Kidney epithelial cell (primary cell): ENCODE data around the gene KIF6. TPM values are rescaled to one million over a fixed set of nuclear protein-coding genes. Genes with fewer than 3 reads are reported as not detected.
"Not testable (repeated sequence)": the region's sequence is repeated elsewhere in the genome, so short reads cannot be mapped to it uniquely, and the experiment has no call there.

Source experiments
- DNase-seq: peaks from one replicate; pipeline ENCODE4 v3.0.0-alpha.2; 2010; ENCODE audit warnings: low read depth
- H3K27me3 ChIP-seq: 2 replicates; pipeline ENCODE4 v1.6.0; 2011; ENCODE audit warnings: low read length; ENCODE audit not compliant: control insufficient read depth, insufficient read depth
- H3K36me3 ChIP-seq: 2 replicates; pipeline ENCODE4 v1.5.1; 2011; ENCODE audit warnings: low read length; ENCODE audit not compliant: control insufficient read depth, insufficient read depth
- H3K4me3 ChIP-seq: 2 replicates; pipeline ENCODE4 v1.5.1; 2011; ENCODE audit warnings: low read depth, mild to moderate bottlenecking, control low read depth, low read length
- total RNA-seq: library from RNA; depleted of rRNA; stranded (reverse); fragments of >200 nt; gene quantifications from 2 replicates; pipeline ENCODE4 v1.2.3, GENCODE V29; 2015
- TF ChIP-seq, protein P1 (sequence below): IDR thresholded peaks from 2 replicates; pipeline ENCODE4 v1.5.1; 2011; ENCODE audit warnings: mild to moderate bottlenecking, moderate library complexity, low read length, control low read depth, inconsistent platforms; ENCODE audit not compliant: insufficient read depth, poor library complexity, severe bottlenecking

KIF6 gene
- total RNA-seq, 1 donor from 2014 or later, result 0.33 TPM

DNA sequence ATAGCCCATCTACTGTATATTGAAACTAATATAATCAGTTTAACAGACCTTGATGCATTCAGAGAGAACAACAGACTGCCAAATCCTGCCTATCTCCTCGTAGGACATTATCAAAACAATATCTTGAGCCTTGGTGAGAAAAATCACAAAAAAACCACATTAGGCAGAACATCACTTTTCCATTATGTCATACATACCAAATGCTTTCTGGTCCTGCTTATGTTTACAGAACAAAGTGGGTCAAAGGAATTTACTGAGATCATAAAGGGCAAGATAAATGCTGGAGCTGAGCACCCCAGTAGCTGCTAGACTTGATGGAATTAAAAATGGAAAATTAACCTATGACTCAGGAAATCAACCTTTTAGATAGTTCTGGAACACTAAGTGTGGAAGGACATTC is 207.5 kb downstream of the KIF6 start:
- Histone ChIP-seq H3K36me3 (no peaks in the 10 kb centered on the region), H3K27me3 (no peaks in the 10 kb centered on the region), H3K4me3 (no peak overlapping the region)
- DNase-seq, result no peak
- TF ChIP-seq, protein P1, sequence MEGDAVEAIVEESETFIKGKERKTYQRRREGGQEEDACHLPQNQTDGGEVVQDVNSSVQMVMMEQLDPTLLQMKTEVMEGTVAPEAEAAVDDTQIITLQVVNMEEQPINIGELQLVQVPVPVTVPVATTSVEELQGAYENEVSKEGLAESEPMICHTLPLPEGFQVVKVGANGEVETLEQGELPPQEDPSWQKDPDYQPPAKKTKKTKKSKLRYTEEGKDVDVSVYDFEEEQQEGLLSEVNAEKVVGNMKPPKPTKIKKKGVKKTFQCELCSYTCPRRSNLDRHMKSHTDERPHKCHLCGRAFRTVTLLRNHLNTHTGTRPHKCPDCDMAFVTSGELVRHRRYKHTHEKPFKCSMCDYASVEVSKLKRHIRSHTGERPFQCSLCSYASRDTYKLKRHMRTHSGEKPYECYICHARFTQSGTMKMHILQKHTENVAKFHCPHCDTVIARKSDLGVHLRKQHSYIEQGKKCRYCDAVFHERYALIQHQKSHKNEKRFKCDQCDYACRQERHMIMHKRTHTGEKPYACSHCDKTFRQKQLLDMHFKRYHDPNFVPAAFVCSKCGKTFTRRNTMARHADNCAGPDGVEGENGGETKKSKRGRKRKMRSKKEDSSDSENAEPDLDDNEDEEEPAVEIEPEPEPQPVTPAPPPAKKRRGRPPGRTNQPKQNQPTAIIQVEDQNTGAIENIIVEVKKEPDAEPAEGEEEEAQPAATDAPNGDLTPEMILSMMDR, result no peak

DNA sequence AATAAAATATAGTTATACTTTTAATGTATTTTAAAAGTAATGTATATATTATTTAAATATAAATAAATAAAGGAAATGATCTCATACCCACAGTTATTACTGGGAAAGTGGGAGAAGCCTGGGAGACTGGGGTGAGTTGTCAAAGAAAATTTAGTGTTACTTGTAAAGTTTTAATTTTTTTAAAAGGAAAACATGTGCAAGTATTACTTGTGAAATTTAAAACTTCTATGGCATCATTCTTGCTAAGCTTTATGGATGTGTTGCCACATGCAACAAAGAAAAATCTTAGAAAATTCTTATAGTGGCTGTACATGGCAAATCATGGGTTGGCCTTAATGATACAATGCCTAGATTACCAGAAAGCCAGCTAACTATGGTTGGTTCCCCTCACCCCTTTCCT is 208.7 kb downstream of the KIF6 start:
- DNase-seq, result no peak
- TF ChIP-seq, protein P1, result no peak
- H3K4me3 ChIP-seq, result no peak overlapping the region
- H3K36me3 ChIP-seq, result no peaks in the 10 kb centered on the region
- no peaks in the 10 kb centered on the region for H3K27me3 ChIP-seq

DNA sequence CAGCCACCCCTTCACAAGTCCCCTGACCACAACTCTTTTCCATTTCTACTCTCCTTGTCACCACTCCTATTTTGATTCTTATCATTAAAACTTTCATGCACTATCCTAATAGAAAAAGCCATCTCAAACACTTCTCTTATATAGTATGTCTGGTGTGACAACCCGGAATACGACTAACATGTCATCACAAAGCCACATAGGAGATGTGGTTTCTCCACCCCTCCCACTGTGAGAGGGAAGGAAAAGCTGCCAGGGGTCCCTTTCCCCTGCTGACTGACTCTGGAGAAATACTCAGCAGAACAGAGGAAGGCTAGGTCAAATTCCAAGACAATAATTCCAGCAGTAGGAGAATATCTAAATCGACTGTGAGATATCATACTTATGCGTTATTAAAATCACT is 209.7 kb downstream of the KIF6 start:
- DNase-seq, result no peak
- no peaks in the 10 kb centered on the region for H3K27me3 ChIP-seq
- TF ChIP-seq, protein P1, result no peak
- H3K36me3 ChIP-seq, result no peaks in the 10 kb centered on the region
- no peak overlapping the region for H3K4me3 ChIP-seq

DNA sequence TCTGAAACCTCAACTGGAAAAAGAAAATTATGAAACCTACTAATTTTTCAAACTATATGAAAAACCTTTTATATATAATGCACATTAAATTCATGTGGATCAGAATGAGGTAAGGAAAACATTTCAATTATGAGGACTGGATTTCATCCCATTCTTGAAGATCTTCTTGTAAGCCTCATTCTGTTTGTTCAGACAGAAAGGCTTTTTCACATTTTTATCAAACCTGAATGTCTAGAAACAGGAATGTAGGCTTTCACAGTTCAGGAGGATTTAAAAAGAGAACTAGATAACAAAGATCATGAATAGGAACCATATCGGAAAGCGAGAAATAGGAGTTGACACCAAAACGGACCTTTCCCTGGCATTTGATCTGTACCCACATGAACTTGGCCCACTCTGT is 210.2 kb downstream of the KIF6 start:
- Histone ChIP-seq H3K36me3 (no peaks in the 10 kb centered on the region), H3K27me3 (no peaks in the 10 kb centered on the region), H3K4me3 (no peak overlapping the region)
- no peak for DNase-seq
- TF ChIP-seq, protein P1, result no peak

DNA sequence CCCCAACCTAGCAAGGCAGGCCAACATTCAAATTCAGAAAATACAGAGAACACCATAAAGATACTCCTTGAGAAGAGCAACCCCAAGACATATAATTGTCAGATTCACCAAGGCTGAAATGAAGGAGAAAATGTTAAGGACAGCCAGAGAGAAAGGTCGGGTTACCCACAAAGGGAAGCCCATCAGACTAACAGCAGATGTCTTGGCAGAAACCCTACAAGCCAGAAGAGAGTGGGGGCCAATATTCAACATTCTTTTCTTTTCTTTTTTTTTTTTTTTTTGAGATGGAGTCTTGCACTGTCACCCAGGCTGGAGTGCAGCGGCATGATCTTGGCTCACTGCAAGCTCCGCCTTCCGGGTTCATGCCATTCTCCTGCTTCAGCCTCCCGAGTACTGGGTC is 215.4 kb downstream of the KIF6 start:
- H3K27me3 ChIP-seq, H3K4me3 ChIP-seq, DNase-seq, H3K36me3 ChIP-seq: not testable (repeated sequence)

DNA sequence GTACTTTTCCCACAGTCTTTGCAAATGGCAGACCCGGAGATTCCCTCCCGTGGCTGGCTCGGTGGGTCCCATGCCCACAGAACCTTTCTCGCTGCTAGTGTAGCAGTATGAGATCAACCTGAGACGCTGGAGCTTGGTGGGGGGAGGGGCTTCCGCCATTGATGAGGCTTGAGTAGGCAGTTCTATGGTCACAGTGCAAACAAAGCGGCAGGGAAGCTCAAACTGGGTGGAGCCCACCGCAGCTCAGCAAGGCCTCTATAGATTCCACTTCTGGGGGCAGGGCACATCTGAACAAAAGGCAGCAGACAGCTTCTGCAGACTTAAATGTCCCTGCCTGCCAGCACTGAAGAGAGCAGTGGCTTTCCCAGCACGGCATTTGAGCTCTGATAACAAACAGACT is 216.7 kb downstream of the KIF6 start:
- Histone ChIP-seq H3K27me3 (no peaks in the 10 kb centered on the region), H3K4me3 (no peak overlapping the region), H3K36me3 (no peaks in the 10 kb centered on the region)
- DNase-seq, result no peak
- TF ChIP-seq, protein P1, result no peak
